Measurements from ENCODE around the gene C1orf185.
"Not testable (repeated sequence)": the region's sequence is repeated elsewhere in the genome, so short reads cannot be mapped to it uniquely, and the experiment has no call there.

The C1orf185 gene

DNA sequence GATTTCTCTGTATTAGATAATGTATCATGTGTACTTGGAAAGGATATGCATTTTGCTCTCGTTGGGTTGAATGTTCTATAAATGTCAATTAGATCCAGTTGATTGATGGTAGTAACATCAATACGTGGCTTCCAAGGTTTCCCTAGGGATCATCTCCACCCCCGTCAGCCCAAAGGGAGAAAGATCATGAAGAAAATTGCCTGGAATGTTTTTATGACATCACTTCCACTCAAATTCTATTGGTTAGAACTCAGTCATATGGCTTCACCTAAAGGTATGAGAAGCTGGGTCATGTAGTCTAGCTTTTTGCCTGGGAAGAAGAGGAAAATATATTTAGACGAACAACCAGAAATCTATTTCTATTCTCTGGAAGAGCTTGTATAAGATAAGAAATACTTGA is at the start of gene C1orf185:
Gene C1orf185, plus strand, starts transcription at position 253 of the 400 bp plus-strand sequence. Its CDS starts 6 bp downstream, at position 259.
- no peak within 1 kb of the TSS for H3K4me3 ChIP-seq

DNA sequence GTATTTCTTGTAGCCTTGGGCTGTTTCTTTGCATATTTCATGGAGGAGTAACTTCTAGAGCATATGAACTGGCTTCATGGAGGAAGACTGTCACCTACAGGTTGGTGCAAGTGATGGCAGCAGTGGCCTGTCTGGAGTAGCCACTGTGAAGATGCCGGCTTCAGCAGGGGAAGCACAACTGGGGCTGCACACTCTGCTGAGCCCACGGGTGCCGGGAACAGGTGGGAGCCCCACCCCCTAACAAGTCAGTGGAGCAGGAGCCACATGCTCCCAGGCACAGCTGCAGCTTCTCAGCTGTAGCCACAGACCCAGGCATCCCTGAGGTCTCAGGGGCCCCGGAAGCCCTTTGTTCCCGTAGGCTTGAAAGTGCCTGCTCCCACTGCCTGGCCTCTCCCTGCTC is 43.2 kb upstream of the C1orf185 start:
- H3K4me3 ChIP-seq = no peak overlapping the region
- no peak overlapping the region for H3K27ac ChIP-seq

More for the DNA sequence above, at the start of gene C1orf185:
- H3K27ac ChIP-seq = no peak within 1 kb of the TSS

DNA sequence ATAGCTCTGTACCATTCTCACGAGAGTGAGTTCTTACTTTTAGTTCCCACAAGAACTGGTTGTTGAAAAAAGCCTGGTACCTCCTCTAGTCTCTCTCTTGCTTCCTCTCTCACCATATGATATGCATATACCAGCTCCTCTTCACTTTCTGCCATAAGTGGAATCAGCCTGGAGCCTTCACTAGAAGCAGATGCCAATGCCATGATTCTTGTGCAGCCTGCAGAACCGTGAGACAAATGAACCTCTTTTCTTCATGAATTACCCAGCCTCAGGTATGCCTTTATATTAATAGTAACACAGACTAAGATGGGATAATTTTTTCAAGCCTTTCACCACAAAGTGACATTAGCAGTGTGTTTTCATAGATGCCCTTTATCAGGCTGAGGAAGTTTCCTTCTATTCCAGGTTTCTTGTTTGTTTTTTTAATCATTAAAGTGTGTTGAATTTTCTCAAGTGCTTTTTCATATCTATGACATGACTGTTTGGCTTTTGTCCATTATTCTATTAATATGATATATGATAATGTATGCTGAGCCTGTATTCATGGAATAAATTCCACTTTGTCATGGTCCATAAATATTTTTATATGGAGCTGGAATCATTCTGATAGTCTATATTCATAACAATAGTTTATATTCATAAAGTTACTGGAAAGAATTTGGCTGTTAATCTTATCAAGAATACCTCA is 40.7 kb upstream of the C1orf185 start:
- no peak overlapping the region for H3K4me3 ChIP-seq
- no peak overlapping the region for H3K27ac ChIP-seq

DNA sequence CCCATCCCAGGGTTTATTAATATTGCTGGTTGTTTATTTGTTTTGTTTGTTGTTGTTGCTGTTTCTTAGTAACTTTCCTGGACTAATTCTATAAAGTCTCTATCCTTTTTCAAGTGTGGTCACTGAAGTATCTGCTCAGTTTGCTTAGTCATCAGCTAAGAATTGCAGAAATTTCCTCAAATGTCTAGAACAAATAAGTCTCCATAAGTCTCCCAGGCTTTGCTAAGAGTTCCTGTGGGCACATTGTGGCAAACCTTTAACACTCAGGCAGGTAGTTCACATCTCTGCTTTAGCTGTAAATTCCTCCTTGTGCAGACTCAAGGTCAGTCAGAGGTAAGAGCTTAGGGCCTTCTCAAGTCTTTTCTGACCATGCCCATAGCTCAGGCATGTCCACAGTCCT is 38.9 kb upstream of the C1orf185 start:
- Histone ChIP-seq H3K27ac (no peak overlapping the region), H3K4me3 (no peak overlapping the region)

GRCh38 chr1:51070011-51070410 is 32.0 kb upstream of the C1orf185 start:
- Histone ChIP-seq H3K27ac (no peak overlapping the region), H3K4me3 (no peak overlapping the region)

DNA sequence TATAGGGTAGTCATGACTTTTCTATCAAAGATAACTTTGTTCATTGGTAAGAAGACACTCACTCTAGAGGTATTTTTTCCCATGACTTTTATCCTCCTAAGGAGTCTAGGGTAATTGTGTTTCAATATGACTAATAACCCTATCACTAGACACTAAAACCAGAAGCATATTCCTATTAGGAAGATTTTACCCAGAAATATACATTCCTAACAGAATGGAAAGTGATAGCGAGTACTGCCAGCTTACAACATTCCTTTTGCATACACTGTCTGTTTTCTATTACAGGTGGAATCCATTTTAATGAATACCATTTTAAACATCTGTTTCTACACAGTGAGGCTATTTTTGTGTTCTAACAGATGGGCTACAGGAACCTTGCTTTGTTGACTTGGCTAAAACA is 31.4 kb upstream of the C1orf185 start:
- Histone ChIP-seq H3K27ac (no peak overlapping the region), H3K4me3 (no peak overlapping the region)

DNA sequence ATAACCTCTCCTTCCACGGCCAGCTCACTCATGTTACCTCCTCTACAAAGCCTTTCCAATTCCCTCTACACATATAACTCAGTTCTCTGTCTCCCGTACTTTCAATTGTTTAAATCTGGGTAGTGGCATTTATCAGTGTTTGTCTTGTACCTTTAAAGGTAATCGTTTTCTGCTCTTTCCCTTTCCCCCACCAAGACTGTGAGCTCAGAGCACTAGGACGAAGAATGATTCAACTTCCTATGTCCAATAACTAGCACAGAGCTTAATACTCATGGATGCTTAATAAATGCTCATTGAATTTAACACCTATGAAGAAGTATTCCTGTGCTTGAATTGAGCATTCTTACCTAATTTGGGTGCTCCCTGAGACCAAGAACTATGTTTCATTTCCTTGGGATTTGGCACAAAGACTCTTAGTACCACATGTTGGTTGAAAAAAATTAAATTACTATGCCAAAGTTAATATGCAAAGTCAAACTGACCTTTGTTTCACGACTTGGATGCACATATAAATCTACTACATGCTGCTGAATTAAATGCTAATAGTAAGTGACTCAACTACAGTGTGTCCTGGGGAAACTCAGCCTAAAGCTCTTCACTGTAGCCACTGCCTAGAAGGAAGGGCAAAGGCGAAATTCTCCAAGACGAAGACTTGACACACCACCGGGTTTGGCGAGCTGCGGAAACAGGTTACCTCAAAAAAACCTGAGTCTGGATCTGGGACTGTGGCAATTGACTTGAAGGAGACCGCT is 30.6 kb upstream of the C1orf185 start:
- H3K27ac ChIP-seq = no peak overlapping the region
- no peak overlapping the region for H3K4me3 ChIP-seq

DNA sequence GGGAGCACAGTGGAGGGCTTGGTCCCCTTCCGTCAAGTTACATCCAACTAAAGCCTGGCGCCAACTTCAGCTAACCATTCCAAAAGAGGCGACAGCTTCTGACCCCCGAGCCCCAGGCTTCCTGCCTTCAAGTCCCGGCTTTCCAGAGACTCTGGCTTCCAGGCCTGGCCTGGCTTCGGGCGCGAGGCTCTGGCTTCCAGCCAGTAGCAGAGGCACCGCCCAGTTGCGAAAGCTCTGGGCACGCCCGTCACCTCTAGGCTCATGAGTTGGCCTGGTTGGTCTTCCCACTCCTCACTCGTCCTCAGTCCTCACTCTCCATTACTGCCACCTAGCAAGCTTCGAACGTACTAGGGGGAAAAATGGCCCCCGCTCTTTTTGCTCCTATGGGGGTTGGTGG is 30.0 kb upstream of the C1orf185 start:
- Histone ChIP-seq H3K27ac (no peak overlapping the region), H3K4me3 (no peak overlapping the region)

- H3K27ac ChIP-seq = no peak overlapping the region
These were observed 29.4 kb upstream of the C1orf185 start for GRCh38 chr1:51072651-51073050.

GRCh38 chr1:51073456-51073855 is 28.6 kb upstream of the C1orf185 start:
- Histone ChIP-seq H3K27ac (no peak overlapping the region), H3K4me3 (no peak overlapping the region)

More at GRCh38 chr1:51072651-51073050, 29.4 kb upstream of the C1orf185 start:
- H3K4me3 ChIP-seq = no peak overlapping the region

GRCh38 chr1:51086496-51087271 is 15.3 kb upstream of the C1orf185 start:
- Histone ChIP-seq H3K27ac (no peak overlapping the region), H3K4me3 (no peak overlapping the region)

- Histone ChIP-seq H3K4me3 (no peak overlapping the region), H3K27ac (no peak overlapping the region)
These were observed 13.6 kb upstream of the C1orf185 start for GRCh38 chr1:51088474-51088873.

DNA sequence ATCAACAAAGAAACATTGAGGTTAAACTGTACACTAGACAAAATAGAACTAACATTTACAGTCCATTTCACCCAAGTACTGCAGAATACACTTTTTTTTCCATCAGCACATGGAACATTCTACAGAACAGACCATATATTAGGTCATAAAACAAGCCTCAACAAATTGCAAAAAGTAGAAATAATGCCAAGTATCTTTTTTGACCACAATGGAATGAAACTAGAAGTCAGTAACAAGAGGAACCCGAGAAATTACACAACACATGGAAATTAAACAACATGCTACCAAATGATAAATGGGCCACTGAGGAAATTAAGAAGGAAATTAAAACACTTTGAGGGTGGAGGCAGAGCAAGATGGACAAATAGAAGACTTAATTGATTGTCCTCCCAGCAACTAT is 8.4 kb upstream of the C1orf185 start:
- H3K27ac ChIP-seq = no peak overlapping the region
- no peak overlapping the region for H3K4me3 ChIP-seq

DNA sequence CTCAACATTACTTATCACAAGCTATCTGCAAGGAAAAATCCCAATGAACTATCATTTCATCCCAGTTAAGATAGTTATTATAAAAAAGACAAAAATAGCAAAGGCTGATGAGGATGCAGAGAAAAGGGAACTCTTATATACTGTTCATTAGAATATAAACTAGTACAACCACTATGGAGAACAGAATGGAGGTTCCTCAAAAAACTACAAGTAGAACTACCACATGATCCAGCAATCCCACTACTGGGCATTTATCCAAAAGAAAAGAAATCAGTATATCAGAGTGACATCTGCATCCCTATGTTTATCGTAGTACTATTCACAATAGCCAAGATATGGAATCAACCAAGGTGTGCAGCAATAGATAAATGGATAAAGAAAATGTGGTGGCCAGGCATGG is 4.9 kb upstream of the C1orf185 start:
- H3K27ac ChIP-seq = no peak overlapping the region
- H3K4me3 ChIP-seq = no peak overlapping the region

DNA sequence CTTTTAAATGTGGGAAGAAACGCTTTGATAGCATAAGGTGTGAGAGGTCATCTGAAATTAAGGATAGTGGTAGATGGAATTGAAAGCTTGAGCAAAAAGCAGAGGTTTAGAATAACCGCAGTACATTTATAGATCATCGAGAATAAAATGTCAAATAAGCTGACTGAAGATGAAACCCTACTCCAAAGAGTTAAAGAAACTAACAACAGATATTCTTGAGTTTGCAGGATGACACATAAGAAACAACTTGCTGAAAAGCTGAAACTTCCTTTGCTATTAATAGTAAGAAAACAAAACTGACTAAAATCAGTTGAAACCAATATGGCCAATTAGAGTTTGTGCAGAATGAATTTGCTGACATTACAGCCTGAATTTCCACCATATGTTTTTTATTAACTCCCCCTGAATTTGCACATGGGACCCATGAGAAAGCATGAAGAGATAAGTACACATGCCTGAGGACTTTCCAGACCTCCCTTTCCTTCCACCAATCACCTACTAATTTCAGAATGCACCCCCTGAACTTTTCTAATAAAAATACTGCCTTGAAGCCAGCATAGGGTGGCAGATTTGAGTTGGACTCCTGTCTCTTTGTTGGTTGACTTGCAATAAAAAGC is 1.7 kb upstream of the C1orf185 start:
- H3K4me3 ChIP-seq = no peak overlapping the region

DNA sequence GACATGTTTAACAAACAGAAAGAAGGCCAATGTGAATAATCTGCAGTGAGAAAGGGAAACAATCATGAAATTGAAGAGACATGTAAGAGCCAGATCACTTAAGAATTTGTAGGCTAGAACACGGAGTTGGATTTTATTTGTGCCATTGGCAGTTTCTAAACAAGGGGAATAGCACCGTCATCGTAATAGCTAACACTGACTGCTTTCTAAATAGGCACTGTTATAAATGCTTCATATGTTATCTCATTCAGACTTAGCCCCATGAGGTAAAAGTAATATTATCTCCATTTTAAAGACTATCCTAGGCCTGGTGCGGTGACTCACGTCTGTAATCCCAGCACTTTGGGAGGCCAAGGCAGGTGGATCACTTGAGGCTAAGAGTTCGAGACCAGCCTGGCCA is 12.1 kb downstream of the C1orf185 start:
- Histone ChIP-seq H3K27ac (no peak overlapping the region), H3K4me3 (no peak overlapping the region)

More for the DNA sequence above, 1.7 kb upstream of the C1orf185 start:
- H3K27ac ChIP-seq = no peak overlapping the region

DNA sequence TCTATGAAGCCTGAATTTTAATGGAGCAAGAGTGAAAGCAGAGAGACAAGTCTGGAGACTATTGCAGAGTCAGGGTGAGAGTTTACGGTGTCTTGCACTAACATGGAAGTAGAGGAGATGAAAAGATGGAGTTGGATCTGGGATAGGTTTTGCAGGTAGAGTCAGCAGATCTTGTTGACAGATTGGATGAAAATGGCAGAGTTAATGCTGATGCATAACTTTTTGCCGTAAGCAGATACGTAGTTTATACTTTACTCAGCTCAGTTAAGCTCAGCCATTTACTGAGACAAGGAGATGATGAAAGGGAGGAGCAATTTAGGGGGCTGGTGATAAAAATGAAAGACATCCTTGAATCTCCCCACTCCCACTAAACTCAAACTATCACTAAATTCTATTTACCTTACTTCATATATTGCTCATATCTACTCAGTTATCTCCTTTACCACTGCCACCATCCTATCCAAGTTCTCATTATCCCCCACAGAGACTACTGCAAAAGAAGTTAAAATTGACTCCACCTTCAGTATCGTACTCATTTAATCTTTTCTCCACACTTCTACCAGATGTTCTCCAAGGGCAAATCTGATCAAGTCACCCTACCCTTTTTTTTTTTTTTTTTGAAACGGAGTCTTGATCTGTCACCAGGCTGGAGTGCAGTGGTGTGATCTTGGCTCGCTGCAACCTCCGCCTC is 13.8 kb downstream of the C1orf185 start:
- no peak overlapping the region for H3K27ac ChIP-seq
- no peak overlapping the region for H3K4me3 ChIP-seq

DNA sequence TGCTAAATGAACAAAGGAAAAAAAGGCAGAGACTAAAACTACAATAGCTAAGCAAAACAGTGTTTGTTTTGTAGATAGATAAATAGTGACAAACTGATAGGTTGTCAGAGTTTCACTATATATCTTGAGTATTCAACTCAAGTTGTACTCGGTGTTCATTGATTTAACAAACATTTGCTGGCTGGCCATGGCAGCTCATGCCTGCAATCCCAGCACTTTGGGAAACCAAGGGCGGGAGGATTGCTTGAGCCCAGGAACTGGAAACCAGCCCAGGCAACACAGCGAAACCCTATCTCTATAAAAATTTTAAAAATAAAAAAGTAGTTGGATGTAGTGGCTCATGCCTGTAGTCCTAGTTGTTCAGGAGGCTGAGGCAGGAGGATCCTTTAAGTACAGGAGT is 17.3 kb downstream of the C1orf185 start:
- Histone ChIP-seq H3K4me3 (no peak overlapping the region), H3K27ac (no peak overlapping the region)

- no peak overlapping the region for H3K27ac ChIP-seq
- H3K4me3 ChIP-seq = no peak overlapping the region
These were observed 18.6 kb downstream of the C1orf185 start for GRCh38 chr1:51120629-51121028.

GRCh38 chr1:51127152-51127551 is 25.1 kb downstream of the C1orf185 start:
- H3K4me3 ChIP-seq, H3K27ac ChIP-seq: not testable (repeated sequence)
